GM18511 (cell line): ENCODE measurements around the gene DUSP22.

Experiments used
- ATAC-seq: cut with Tn5 transposase; IDR thresholded peaks from one replicate; pipeline ENCODE4 v1.9.1; 2021; ENCODE audit warnings: mild to moderate bottlenecking, moderate library complexity; ENCODE audit not compliant: unreplicated experiment

DUSP22 gene

DNA sequence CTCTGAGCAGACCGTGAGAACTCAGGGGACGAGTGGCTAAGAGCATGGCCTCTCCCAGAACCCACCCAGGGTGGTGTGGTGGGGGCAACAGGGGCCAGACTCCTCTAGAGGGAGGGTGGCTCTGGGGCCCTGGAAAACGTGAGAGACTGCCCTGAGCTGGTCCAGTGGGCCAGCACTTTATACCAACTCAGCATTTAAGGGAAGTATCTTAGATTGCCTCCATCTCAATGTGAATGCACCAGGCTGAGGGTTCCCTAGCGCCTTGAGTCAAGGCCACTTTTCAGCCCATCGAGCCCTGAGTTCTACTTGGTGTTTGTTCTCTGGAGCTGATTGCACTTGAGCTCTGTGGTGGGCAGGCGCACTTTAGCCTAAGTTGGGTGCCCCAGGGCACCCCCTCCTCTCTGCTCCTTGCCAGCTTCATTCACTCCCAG is 57.2 kb downstream of the DUSP22 start:
- no peak for ATAC-seq

DNA sequence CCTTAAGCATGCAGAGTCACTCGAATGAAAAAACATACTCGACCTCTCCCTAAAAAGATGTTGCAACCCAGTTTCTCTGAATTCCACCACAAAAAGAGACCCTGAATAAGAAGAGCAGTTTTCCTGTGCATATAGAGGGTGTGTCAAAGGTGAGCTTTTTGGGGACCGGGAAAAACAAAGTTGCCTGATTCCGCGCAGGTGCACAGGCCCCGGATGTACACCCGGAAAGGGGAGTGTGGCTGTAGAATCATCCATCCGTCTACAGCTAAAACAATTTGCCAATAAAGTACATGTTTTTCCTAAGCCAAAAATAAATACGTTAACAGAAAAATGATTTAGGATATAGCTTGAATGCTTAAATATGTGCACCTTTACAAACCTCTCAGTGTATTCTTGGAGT is 58.1 kb downstream of the DUSP22 start:
- no peak for ATAC-seq

DNA sequence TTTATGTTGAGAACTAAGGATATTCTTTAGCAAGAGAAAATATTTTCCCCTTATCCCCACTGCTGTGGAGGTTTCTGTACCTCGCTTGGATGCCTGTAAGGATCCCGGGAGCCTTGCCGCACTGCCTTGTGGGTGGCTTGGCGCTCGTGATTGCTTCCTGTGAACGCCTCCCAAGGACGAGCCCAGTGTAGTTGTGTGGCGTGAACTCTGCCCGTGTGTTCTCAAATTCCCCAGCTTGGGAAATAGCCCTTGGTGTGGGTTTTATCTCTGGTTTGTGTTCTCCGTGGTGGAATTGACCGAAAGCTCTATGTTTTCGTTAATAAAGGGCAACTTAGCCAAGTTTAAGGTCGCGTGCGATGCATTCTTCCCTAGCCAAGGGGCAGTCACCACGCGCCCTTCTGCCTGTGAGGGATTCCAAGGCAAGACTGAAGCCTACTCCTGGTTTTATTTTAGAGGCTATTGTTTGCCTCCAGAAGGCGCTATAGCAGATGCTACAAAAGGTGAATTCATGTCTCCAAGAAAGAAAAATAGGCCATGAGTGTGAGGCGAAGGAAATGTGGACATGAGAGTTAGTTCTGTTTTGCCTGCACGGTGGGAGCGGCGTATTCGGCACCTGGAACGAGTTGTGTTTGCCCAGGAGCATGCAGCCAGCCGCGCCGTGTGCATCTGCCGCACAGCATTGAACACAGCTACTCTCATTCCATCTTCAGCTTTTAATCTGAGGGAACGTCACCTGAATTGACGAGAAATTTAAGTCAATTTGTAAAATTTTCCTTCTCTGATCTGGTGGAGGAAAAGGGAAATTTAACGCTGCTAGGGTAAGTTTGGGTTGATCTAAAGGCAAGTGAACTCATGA is 59.0 kb downstream of the DUSP22 start:
- no peak for ATAC-seq

DNA sequence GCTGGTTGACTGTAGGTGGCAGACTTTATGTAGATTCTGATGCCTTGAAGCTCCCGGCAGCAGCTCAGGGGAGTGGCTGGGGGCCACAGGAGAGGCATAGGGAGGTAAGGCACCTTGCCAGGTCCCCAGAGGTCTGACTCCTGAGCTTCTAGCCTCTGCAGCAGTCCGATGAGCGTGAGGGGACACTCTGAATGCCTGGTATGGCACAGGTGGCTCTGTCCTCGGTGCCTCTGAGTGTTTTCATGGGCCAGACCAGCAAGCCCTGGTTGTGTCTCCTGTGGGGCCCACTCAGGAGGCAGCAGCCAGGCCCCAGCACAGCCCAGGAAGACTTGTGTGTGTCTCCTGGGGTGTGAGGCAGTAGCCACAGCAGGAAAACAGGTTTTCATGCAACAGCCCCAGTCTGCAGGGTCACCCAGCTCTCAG is 59.6 kb downstream of the DUSP22 start:
- no peak for ATAC-seq

DNA sequence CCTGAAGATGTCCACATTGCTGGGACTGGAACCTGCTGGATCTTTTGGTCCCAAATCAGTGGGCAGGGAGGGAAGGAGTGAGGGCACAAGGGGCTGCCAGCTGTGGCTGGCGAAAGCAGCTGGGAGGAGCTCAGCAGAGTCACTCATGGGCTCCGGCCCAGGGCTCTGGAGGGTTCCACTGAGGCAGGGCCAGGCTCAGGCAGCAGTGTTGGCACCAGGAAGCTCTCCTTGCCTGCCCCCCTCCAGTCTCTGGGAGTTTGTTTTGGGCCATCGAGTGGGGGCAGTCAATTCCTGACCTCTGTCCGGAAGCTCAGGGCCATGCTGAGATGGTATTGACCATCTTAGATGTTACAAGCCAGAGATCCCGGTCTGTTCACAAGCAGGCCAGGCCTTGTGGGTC is 60.2 kb downstream of the DUSP22 start:
- no peak for ATAC-seq

GRCh38 chr6:352896-353470 is 60.7 kb downstream of the DUSP22 start:
- ATAC-seq = no peak

GRCh38 chr6:353642-354614 is 61.6 kb downstream of the DUSP22 start:
- no peak for ATAC-seq

- no peak for ATAC-seq
These were observed 62.5 kb downstream of the DUSP22 start for GRCh38 chr6:354631-355280.

DNA sequence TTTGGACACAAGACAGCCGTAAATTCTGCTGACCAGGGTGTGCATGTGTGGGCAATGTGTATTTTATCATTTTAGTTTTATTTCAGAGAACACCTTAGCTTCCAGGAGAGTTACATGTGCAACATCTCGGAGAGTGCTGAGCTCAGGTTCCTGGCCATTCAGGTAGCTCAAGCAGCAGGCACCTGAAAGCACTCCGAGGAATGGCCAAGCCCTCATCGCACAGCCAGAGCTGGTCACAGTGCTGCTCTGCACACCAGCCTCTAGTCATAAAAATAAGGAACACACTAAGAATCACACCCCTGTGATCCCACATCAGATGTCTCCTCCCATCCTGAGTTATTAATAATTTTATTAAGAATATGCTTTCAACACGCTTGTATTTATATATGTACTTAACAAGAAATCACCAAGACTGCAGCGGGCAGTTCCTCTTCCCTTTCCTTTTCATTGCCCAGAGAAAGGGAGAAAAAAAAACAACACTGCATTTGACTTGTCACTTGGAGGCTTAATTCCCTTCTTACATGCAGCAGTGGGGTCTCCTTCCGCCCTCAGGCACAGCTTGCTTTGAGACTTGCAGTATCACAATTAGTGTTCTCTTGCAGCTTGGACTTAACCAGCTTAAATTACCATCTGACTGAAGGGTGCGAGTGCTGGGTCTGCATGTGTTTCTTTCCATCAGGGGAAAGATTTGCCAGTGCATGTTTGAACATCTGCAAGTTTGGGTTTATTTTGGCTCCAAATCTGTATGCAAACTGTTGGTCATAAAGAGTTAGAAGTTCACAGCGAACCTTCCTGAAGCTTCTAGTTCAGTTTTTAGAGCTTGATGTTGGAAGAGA is 63.3 kb downstream of the DUSP22 start:
- ATAC-seq = no peak

DNA sequence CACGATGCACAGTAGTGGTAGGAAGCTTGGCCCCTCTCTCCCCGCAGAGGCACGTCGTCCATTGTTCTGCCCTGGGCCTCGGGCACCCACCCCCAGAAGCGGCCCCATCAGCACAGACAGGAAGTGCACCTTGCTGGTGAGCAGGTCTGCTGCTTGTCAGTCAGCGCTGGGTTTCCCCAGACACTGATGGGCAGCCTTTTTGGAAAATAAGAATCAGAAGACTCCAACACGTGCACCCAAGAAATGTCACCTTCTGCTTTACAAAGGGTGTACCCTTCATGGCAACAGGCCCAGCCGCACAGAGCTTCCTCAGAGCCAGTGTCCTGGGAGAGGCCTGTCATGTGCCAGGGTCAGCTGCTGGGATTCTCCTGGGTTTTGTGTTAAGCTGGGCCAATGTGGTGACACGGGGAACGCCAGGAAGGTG is 64.6 kb downstream of the DUSP22 start:
- ATAC-seq = peak; percentile 53

- ATAC-seq = no peak
These were observed 65.0 kb downstream of the DUSP22 start for GRCh38 chr6:357261-357790.

GRCh38 chr6:357791-358341 is 65.6 kb downstream of the DUSP22 start:
- no peak for ATAC-seq

DNA sequence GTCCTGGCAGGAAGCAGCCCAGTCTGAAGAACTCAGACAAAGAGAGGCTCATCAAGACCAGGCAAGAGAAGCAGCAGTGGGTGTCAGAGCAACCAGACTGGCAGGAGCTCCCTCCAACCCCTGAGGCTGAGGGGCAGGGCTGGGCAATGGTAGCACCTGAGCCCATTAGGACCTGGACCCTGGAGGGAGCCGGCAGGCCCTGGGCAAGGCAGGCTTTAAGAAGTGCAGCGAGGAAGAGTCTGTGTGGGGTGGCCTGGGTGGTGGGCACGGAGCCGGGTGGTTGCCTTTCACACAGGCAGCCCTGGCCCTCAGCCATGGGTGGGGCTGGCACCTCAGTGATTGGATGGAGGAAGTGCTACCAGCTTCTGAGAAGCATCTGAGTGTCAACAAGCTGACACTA is 66.1 kb downstream of the DUSP22 start:
- no peak for ATAC-seq

- no peak for ATAC-seq
These were observed 66.6 kb downstream of the DUSP22 start for GRCh38 chr6:358847-359246.

GRCh38 chr6:359261-360035 is 67.2 kb downstream of the DUSP22 start:
- ATAC-seq = no peak

GRCh38 chr6:360349-360748 is 68.1 kb downstream of the DUSP22 start:
- no peak for ATAC-seq

DNA sequence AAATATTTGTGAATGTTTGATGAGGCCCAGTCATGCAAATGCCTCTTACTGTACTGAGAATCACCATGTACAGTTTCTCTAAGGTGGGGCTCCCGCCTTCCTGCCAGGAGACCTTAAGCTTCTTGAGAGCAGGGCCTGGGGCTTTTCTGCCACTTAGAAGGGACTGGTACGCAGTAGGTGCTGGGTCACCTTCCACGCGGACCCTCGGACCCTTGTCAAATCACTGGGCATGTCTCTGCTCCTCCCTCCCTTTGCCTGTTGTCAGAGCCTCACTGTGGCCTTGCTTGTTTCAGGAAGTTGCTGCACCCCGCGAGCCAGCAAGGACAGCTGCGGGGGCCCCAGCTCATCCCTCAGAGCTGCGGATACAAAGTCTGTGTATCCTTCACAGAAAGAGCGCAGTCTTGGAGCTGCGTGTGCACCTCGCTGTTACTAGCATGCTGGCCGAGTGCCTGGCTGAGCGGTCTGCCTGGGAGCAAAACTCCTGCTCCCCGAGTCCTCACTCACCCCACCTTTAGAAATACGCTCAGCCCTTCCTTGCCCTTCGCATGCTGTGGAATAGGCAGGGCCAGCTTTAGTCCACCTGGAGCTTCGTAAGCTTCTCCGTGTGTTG is 68.6 kb downstream of the DUSP22 start:
- no peak for ATAC-seq
